Lower leg skin (tissue), 4 donors: Measurements from ENCODE around the gene DSN1. TPM values are rescaled to one million over a fixed set of nuclear protein-coding genes. Genes with fewer than 3 reads are reported as not detected.

Experiments
- DNase-seq, 2 donors: peaks; one replicate each; pipeline ENCODE4 v3.0.0-alpha.2; 2019; ENCODE audit warnings: low spot score in 2 of 2
- H3K4me3 ChIP-seq: fragments of 200-600 bp; sonication (generic); 2 replicates; pipeline ENCODE4 v1.5.1; 2017; ENCODE audit warnings: mild to moderate bottlenecking, low read depth; ENCODE audit not compliant: poor library complexity, severe bottlenecking
- POLR2A ChIP-seq, 2 donors: fragments of 450-650 bp; IDR thresholded peaks; one replicate each; pipeline ENCODE4 v1.6.1; 2016 to 2017; ENCODE audit warnings: antibody characterized with exemption in 2 of 2, mild to moderate bottlenecking in 1 of 2, moderate library complexity in 1 of 2
- WGBS, 2 donors: methylation state at CpG; one replicate each; pipeline ENCODE4 v1.1.5; 2018; 5-methylcytosine and 5-hydroxymethylcytosine counted together
- intact Hi-C: fragments of 100-400 bp; cut with DNase I; formaldehyde crosslinking; loops from one replicate; pipeline ENCODE4 v1.15.0; 2023; ENCODE audit warnings: low total_unique reads
- total RNA-seq, 4 donors: library from RNA; depleted of rRNA; stranded (reverse); fragments of >200 nt; gene quantifications; one replicate each; pipeline ENCODE4 v1.1.0, GENCODE V29; 2016
- TF ChIP-seq, protein P1 (sequence below), 3 donors: fragments of 450-650 bp; IDR thresholded peaks; one replicate each; pipeline ENCODE4 v1.5.1; 2016; ENCODE audit warnings: antibody characterized with exemption in 3 of 3, mild to moderate bottlenecking in 3 of 3, moderate library complexity in 2 of 3

DSN1 gene
- total RNA-seq, 4 donors from 2014 or later: 7.9 to 11.6 (median 9.0) TPM

DNA sequence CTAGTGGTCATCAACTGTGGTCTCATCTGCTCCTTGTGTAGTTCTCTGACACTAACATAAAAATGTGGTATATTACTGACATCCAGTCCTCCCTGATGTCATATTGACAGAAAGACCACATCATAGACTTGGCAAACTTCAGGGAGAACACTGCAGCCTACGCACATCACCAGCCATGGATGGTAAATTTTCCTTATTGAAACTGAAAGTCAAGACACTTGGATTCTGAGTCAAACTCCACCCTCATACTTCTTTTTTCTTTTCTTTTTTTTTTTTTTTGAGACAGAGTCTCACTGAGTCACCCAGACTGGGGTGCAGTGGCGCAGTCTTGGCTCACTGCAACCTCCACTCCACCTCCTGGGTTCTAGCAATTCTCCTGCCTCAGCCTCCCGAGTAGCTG is 53.1 kb downstream of the DSN1 start:
- TF ChIP-seq POLR2A (IDR thresholded peaks at IDR 0.05): no peak
- TF ChIP-seq, protein P1, sequence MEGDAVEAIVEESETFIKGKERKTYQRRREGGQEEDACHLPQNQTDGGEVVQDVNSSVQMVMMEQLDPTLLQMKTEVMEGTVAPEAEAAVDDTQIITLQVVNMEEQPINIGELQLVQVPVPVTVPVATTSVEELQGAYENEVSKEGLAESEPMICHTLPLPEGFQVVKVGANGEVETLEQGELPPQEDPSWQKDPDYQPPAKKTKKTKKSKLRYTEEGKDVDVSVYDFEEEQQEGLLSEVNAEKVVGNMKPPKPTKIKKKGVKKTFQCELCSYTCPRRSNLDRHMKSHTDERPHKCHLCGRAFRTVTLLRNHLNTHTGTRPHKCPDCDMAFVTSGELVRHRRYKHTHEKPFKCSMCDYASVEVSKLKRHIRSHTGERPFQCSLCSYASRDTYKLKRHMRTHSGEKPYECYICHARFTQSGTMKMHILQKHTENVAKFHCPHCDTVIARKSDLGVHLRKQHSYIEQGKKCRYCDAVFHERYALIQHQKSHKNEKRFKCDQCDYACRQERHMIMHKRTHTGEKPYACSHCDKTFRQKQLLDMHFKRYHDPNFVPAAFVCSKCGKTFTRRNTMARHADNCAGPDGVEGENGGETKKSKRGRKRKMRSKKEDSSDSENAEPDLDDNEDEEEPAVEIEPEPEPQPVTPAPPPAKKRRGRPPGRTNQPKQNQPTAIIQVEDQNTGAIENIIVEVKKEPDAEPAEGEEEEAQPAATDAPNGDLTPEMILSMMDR (IDR thresholded peaks at IDR 0.05): no peak
- no peak overlapping the region for H3K4me3 ChIP-seq
- DNase-seq: no peak
- 86 to 93% methylated on average over 3 of the region's 3 CpGs for WGBS, 2 donors
- intact Hi-C loops: no loop called here

DNA sequence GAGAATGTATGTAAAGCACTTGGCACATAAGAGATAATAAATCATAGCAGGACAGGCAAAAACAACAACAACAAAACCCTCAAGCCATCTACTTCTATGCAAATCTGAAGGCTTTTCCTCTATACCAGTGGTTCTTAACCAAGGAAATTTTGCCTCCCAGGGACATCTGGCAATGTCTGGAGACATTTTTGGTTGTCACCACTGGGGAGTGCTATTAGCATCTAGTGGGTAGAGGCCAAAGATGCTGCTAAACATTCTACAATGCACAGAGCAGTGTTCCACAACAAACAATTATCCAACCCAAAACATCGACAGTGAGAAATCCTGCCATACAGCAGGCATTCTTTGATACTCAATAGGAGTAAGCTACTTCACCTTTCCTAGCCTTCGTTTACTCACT is 55.9 kb downstream of the DSN1 start:
- H3K4me3 ChIP-seq: no peak overlapping the region
- intact Hi-C loops: no loop called here
- no peak for DNase-seq
- WGBS, 2 donors: 88 to 93% methylated on average over 2 of the region's 2 CpGs
- TF ChIP-seq, protein P1 (IDR thresholded peaks at IDR 0.05): no peak
- TF ChIP-seq POLR2A (IDR thresholded peaks at IDR 0.05): no peak

DNA sequence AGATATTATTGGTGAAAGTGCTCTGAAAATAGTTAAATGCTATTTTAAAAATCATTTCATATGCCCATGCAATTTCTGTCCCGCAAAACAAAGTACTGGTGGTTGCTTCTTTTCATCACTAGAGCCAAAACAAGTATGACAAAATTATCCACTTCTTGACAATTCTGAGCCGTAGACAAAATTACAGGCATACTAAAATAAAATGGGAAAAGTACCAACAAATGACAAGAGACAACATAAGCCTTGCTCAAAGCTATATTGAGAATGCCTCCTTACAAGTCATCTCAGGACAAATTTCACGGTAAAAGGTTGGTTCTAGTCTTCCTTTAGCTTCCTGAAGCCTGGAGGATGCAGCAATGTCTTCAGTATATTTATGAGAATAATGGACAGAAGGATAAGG is 56.5 kb downstream of the DSN1 start:
- no peak for DNase-seq
- intact Hi-C loops: no loop called here
- no peak for TF ChIP-seq POLR2A (IDR thresholded peaks at IDR 0.05)
- TF ChIP-seq, protein P1 (IDR thresholded peaks at IDR 0.05): no peak
- WGBS, 2 donors: 82 to 85% methylated on average over 3 of the region's 3 CpGs
- H3K4me3 ChIP-seq: no peak overlapping the region

DNA sequence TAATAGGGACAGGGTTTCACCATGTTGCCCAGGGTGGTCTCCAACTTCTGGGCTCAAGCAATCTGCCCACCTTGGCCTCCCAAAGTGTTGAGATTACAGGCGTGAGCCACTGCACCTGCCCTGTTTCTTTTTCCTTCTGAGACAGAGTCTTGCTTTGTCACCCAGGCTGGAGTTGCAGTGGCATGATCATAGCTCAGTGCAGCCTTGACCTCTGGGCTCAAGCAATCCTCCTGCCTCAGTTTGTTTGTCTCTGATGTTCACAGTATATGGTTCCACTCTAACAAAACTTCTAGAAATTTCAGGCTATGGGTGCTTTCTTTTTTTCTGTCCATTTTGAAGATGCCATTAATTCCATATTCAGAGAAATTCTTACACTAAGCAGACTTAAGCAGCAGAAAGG is 60.8 kb downstream of the DSN1 start:
- WGBS, 2 donors: 94 to 100% methylated on average over 1 of the region's 1 CpG
- DNase-seq: no peak
- no peak for TF ChIP-seq POLR2A (IDR thresholded peaks at IDR 0.05)
- TF ChIP-seq, protein P1 (IDR thresholded peaks at IDR 0.05): no peak
- intact Hi-C loops: no loop called here
- H3K4me3 ChIP-seq: no peak overlapping the region

DNA sequence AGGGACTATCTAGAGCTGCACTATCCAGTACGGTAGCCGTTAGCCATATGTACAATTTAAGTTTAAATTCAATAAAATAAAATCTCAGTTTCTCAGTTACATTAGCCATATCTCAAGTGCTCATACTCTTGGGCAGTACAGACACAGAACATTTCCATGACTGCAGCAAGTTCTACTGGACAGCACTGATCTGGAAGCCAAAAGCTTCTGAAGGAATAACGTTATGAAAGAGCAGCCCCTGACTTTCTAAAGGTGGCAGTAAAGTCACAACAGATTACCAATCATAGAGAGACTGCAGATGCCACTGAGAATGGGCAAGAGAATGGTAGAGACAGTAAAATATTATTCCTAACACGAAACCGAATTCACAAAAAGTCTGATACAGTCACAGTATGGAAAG is 64.4 kb downstream of the DSN1 start:
- intact Hi-C loops: no loop called here
- H3K4me3 ChIP-seq: no peak overlapping the region
- TF ChIP-seq, protein P1 (IDR thresholded peaks at IDR 0.05): no peak
- TF ChIP-seq POLR2A (IDR thresholded peaks at IDR 0.05): no peak
- no peak for DNase-seq
- 70 to 82% methylated on average over 5 of the region's 5 CpGs for WGBS, 2 donors

DNA sequence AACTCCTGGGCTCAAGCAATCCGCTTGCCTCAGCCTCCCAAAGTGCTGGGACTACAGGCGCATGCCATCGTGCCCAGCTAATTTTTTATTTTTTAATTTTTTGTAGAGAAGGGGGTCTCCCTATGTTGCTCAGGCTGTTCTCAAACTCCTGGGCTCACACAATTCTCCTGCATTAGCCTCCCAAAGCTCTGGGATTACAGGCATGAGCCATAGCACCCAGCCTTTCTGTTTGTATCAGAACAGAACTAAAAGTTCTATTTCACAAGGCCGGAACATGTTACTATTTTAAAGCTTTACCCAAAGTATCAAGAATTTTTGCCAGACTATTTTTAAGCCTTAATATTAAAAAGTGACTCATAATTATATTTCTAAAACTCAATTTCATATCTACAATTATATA is 70.0 kb downstream of the DSN1 start:
- no peak for TF ChIP-seq POLR2A (IDR thresholded peaks at IDR 0.05)
- TF ChIP-seq, protein P1 (IDR thresholded peaks at IDR 0.05): no peak
- intact Hi-C loops: no loop called here
- WGBS, 2 donors: 93 to 96% methylated on average over 4 of the region's 4 CpGs
- no peak overlapping the region for H3K4me3 ChIP-seq
- DNase-seq: no peak
